ENCODE results near the gene PP2D1.

DNA sequence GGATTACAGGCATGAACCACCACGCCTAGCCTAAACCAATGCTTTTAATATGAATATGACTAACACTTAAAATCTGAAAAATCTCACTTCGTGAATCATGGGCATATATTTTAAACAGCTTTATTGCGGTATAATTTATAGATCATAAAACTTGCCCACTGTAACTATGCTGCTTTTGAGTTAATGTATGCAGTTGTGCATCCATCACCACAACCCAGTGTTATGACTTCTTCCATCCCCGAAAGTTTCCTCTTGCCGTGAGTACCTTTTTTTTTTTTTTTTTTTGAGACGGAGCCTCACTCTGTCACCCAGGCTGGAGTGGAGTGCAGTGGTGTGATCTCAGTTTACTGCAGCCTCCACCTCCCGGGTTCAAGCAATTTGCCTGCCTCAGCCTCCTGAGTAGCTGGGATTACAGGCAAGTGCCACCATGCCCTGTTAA is 35.3 kb upstream of the PP2D1 start:
- TF ChIP-seq, protein P1, sequence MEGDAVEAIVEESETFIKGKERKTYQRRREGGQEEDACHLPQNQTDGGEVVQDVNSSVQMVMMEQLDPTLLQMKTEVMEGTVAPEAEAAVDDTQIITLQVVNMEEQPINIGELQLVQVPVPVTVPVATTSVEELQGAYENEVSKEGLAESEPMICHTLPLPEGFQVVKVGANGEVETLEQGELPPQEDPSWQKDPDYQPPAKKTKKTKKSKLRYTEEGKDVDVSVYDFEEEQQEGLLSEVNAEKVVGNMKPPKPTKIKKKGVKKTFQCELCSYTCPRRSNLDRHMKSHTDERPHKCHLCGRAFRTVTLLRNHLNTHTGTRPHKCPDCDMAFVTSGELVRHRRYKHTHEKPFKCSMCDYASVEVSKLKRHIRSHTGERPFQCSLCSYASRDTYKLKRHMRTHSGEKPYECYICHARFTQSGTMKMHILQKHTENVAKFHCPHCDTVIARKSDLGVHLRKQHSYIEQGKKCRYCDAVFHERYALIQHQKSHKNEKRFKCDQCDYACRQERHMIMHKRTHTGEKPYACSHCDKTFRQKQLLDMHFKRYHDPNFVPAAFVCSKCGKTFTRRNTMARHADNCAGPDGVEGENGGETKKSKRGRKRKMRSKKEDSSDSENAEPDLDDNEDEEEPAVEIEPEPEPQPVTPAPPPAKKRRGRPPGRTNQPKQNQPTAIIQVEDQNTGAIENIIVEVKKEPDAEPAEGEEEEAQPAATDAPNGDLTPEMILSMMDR (IDR thresholded peaks at IDR 0.05; ENCODE audit: insufficient read depth, low read length, poor library complexity, severe bottlenecking): no peak
- no peak for TF ChIP-seq EZH2phosphoT487 (conservative IDR thresholded peaks at IDR 0.05; ENCODE audit: low read length)
